Measurements from ENCODE around the gene PPIP5K2. TPM values are rescaled to one million over a fixed set of nuclear protein-coding genes. Genes with fewer than 3 reads are reported as not detected.

Gene PPIP5K2
- total RNA-seq, 4 donors from 2014 or later, result 21.0 to 57.0 (median 27.0) TPM

DNA sequence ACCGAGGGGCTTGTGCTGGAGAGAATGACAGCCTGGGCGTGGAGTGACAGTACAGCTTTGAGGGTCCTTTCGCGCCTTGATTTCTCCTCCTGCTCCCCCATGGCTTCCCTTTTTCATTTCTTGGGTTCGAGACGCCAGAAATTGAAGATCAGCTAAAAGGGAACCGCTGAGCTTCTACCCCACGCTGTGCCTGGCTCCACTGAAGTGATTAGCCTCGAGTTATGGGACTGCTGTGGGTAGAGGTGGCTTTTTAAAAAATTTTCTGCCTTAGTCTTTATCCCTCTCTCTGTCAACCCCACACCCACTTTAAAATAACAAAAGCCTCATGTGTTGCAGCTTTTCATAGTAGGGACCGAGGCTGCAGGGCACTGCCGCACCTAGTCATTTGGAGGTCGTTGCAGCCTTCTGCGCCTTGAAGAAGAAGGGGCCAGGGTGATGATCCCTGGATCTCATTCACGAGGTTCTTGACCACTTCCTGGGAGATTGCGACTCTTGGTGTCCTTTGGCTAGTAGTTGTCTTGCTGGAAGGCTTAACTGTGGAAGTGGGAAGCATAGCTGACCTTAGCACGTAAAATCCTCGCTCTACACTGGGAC, 603 bp downstream of the PPIP5K2 start:
- Histone ChIP-seq H3K27me3 (no peaks in the 10 kb centered on the region), H3K36me3 (no peaks in the 10 kb centered on the region), H3K4me1 (peaks cover 38% of the 10 kb centered on the region), H3K4me3 (peak overlapping the region; percentile 73), H3K9me3 (no peaks in the 10 kb centered on the region), H3K27ac (peak overlapping the region; percentile 95)
- 0% methylated on average over 17 of the region's 17 CpGs for WGBS
- TF ChIP-seq POLR2A (IDR thresholded peaks at IDR 0.05) (no peak), EP300 (IDR thresholded peaks at IDR 0.05) (no peak), POLR2AphosphoS5 (IDR thresholded peaks at IDR 0.05) (no peak), CTCF (IDR thresholded peaks at IDR 0.05) (no peak)
- no peak for DNase-seq (ENCODE audit: low spot score in 2 of 2)

DNA sequence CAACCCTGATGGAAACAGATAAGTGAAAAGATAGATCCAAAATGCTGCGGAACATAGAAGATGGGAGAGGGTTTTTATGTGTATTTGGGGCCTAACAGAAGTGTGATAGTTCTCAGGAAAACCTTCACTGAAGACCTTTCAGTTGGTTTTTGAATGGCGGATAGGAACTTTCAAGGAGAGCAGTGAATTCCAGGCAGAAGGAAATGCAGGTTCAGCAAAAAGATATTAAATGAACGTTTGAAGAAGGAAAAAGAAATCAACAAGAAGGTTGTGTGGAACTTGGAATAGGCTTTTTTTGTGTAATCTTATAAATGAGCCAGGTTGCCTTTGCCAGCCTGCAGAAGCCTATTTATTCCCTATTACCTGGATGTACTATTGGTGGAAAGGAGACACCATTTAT, 2.1 kb downstream of the PPIP5K2 start:
- no peak for DNase-seq (ENCODE audit: low spot score in 2 of 2)
- 50% methylated on average over 3 of the region's 3 CpGs for WGBS
- no peak overlapping the region for H3K4me3 ChIP-seq
- peaks cover 38% of the 10 kb centered on the region for H3K4me1 ChIP-seq
- no peaks in the 10 kb centered on the region for H3K9me3 ChIP-seq
- TF ChIP-seq POLR2AphosphoS5 (IDR thresholded peaks at IDR 0.05), result no peak
- no peak for TF ChIP-seq EP300 (IDR thresholded peaks at IDR 0.05)
- no peak for TF ChIP-seq CTCF (IDR thresholded peaks at IDR 0.05)
- TF ChIP-seq POLR2A (IDR thresholded peaks at IDR 0.05), result no peak
- no peaks in the 10 kb centered on the region for H3K27me3 ChIP-seq
- H3K27ac ChIP-seq, result no peak overlapping the region
- H3K36me3 ChIP-seq, result no peaks in the 10 kb centered on the region

DNA sequence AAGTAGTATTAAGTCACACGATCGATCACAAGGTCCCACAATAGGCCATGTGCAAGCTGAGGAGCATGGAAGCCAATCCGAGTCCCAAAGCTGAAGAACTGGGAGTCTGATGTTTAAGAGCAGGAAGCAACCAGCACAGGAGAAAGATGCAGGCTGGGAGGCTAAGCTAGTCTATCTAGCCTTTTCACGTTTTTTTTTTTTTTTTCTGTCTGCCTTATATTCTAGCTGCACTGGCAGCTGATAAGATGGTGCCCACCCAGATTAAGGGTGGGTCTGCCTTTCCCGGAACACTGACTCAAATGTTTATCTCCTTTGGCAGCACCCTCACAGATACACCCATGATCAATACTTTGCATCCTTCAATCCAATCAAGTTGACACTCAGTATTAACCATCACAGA, 6.5 kb downstream of the PPIP5K2 start:
- no peak for TF ChIP-seq POLR2AphosphoS5 (IDR thresholded peaks at IDR 0.05)
- TF ChIP-seq CTCF (IDR thresholded peaks at IDR 0.05), result no peak
- no peak for TF ChIP-seq EP300 (IDR thresholded peaks at IDR 0.05)
- no peak for TF ChIP-seq POLR2A (IDR thresholded peaks at IDR 0.05)
- Histone ChIP-seq H3K27ac (no peak overlapping the region), H3K4me3 (no peak overlapping the region), H3K27me3 (no peaks in the 10 kb centered on the region), H3K9me3 (no peaks in the 10 kb centered on the region), H3K4me1 (peaks cover 9% of the 10 kb centered on the region), H3K36me3 (no peaks in the 10 kb centered on the region)
- no peak for DNase-seq (ENCODE audit: low spot score in 2 of 2)
- 89% methylated on average over 5 of the region's 5 CpGs for WGBS

- WGBS, result 96% methylated on average over 2 of the region's 2 CpGs
- Histone ChIP-seq H3K27me3 (no peaks in the 10 kb centered on the region), H3K9me3 (no peaks in the 10 kb centered on the region), H3K4me3 (no peak overlapping the region), H3K36me3 (no peaks in the 10 kb centered on the region), H3K27ac (no peak overlapping the region), H3K4me1 (peaks cover 1% of the 10 kb centered on the region)
- no peak for DNase-seq (ENCODE audit: low spot score in 2 of 2)
- TF ChIP-seq POLR2AphosphoS5 (IDR thresholded peaks at IDR 0.05) (no peak), CTCF (IDR thresholded peaks at IDR 0.05) (no peak), EP300 (IDR thresholded peaks at IDR 0.05) (no peak), POLR2A (IDR thresholded peaks at IDR 0.05) (no peak)
Measured at GRCh38 chr5:103127292-103127817, 7.3 kb downstream of the PPIP5K2 start.

DNA sequence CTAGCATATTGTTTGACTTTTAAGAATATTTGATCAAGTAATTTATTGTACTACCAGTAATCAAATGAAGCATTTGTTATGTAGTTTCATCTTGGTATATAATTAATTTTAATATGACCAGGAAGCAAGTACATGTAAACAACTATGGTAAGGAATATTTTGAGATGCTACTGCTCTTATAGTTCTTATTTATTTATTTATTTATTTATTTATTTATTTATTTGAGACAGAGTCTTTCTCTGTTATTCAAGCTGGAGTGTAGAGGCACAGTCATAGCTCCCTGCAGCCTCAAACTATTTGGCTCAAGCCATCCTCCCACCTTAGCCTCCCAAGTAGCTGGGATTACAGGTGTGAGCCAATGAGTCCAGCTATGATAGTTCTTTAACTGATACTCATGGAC, 8.1 kb downstream of the PPIP5K2 start:
- H3K27ac ChIP-seq, result no peak overlapping the region
- DNase-seq (ENCODE audit: low spot score in 2 of 2), result no peak
- H3K36me3 ChIP-seq, result no peaks in the 10 kb centered on the region
- H3K4me1 ChIP-seq, result no peaks in the 10 kb centered on the region
- no peak overlapping the region for H3K4me3 ChIP-seq
- H3K27me3 ChIP-seq, result no peaks in the 10 kb centered on the region
- no peaks in the 10 kb centered on the region for H3K9me3 ChIP-seq
- TF ChIP-seq POLR2A (IDR thresholded peaks at IDR 0.05), result no peak
- no peak for TF ChIP-seq POLR2AphosphoS5 (IDR thresholded peaks at IDR 0.05)
- TF ChIP-seq CTCF (IDR thresholded peaks at IDR 0.05), result no peak
- TF ChIP-seq EP300 (IDR thresholded peaks at IDR 0.05), result no peak

Measured in suprapubic skin (tissue), 4 donors.